ENCODE results near the gene TNFSF8.

DNA sequence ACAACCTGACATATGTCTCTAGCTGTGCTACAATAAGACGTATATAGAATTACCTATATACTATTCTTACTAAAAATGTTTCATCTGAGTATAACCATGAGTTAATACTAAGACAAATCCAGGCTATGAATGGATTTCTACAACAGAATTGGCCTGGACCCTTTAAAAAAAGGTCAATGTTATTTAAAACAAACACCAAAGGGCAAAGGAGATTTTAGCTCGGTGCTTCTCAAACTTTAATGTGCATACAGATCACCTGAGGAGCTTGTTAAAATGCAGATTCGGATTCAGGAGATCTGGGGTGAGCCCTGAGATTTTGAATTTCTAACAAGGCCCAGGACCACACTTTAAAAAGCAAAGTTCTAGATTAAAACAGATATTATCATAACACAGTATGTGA lies 6.5 kb downstream of the TNFSF8 start:
- TF ChIP-seq, protein P1, sequence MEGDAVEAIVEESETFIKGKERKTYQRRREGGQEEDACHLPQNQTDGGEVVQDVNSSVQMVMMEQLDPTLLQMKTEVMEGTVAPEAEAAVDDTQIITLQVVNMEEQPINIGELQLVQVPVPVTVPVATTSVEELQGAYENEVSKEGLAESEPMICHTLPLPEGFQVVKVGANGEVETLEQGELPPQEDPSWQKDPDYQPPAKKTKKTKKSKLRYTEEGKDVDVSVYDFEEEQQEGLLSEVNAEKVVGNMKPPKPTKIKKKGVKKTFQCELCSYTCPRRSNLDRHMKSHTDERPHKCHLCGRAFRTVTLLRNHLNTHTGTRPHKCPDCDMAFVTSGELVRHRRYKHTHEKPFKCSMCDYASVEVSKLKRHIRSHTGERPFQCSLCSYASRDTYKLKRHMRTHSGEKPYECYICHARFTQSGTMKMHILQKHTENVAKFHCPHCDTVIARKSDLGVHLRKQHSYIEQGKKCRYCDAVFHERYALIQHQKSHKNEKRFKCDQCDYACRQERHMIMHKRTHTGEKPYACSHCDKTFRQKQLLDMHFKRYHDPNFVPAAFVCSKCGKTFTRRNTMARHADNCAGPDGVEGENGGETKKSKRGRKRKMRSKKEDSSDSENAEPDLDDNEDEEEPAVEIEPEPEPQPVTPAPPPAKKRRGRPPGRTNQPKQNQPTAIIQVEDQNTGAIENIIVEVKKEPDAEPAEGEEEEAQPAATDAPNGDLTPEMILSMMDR (IDR thresholded peaks at IDR 0.05) = no peak
- no peak for TF ChIP-seq POLR2A (IDR thresholded peaks at IDR 0.05)

Data from gastroesophageal sphincter (tissue), 3 donors.